Panc1 (cell line): Measurements from ENCODE around the gene FAM240B. TPM values are rescaled to one million over a fixed set of nuclear protein-coding genes. Genes with fewer than 3 reads are reported as not detected.

Experiments
- ATAC-seq: fragments of 200-7000 bp; cut with Tn5 transposase; 2 replicates; pipeline ENCODE4 v1.9.1; 2020; ENCODE audit warnings: mild to moderate bottlenecking, moderate library complexity
- BruUV-seq: library from RNA; stranded (reverse); fragments of 400-500 nt; replicated peaks from 2 replicates; lab custom pipeline; 2021; lab: Mats Ljungman, UMichigan
- CTCF ChIA-PET: fragments of 300-600 bp; sonication (Branson Sonifier 250); formaldehyde crosslinking; loops from one replicate; lab custom pipeline; 2022; ENCODE audit warnings: antibody characterized with exemption; lab: Charles Lee
- POLR2A ChIA-PET: fragments of 300-600 bp; sonication (Branson Sonifier 250); formaldehyde crosslinking; loops from one replicate; lab custom pipeline; 2022; ENCODE audit warnings: antibody characterized with exemption; lab: Charles Lee
- DNase-seq: peaks from one replicate; pipeline ENCODE4 v3.0.0-alpha.2; 2010; ENCODE audit warnings: low read depth, low spot score
- H3K27ac ChIP-seq: 2 replicates; pipeline ENCODE4 v1.5.1; 2011; ENCODE audit warnings: mild to moderate bottlenecking, low read length, inconsistent platforms
- H3K27me3 ChIP-seq: fragments of 200-500 bp; sonication (Bioruptor generic); 2 replicates; pipeline ENCODE4 v1.6.0; 2014; ENCODE audit warnings: low read length, inconsistent platforms; ENCODE audit not compliant: control insufficient read depth, insufficient read depth
- H3K36me3 ChIP-seq: fragments of 200-500 bp; sonication (Bioruptor generic); 2 replicates; pipeline ENCODE4 v1.5.1; 2014; ENCODE audit warnings: inconsistent platforms, mild to moderate bottlenecking, low read length, moderate library complexity; ENCODE audit not compliant: control insufficient read depth, insufficient read depth
- H3K4me1 ChIP-seq: 2 replicates; pipeline ENCODE4 v1.5.1; 2011; ENCODE audit warnings: inconsistent platforms, mild to moderate bottlenecking, low read length, moderate library complexity; ENCODE audit not compliant: control insufficient read depth, insufficient read depth
- H3K4me3 ChIP-seq, 2 experiments: 2 replicates each; pipeline ENCODE4 v1.5.1; 2011 to 2012; ENCODE audit warnings: low read depth in 2 of 2, low read length in 2 of 2, mild to moderate bottlenecking in 2 of 2, inconsistent platforms in 1 of 2, moderate library complexity in 1 of 2
- H3K9me3 ChIP-seq: fragments of 200-500 bp; sonication (Bioruptor generic); 2 replicates; pipeline ENCODE4 v1.5.1; 2014; ENCODE audit warnings: low read depth, mild to moderate bottlenecking, inconsistent platforms, low read length, moderate library complexity; ENCODE audit not compliant: control insufficient read depth, insufficient read depth
- CTCF ChIP-seq: fragments of 450-650 bp; IDR thresholded peaks from 2 replicates; pipeline ENCODE4 v1.5.1; 2017; ENCODE audit warnings: mild to moderate bottlenecking
- POLR2AphosphoS5 ChIP-seq: IDR thresholded peaks from 2 replicates; pipeline ENCODE4 v1.6.1; 2012; ENCODE audit warnings: mild to moderate bottlenecking, low read depth, low read length, moderate library complexity
- REST ChIP-seq, 2 experiments: IDR thresholded peaks; 2 replicates each; pipeline ENCODE4 v1.6.1; 2011 to 2012; ENCODE audit warnings: low read depth in 2 of 2, control low read depth in 1 of 2, low read length in 1 of 2, mild to moderate bottlenecking in 1 of 2, moderate library complexity in 1 of 2; ENCODE audit not compliant: insufficient read depth in 1 of 2
- SIN3A ChIP-seq: IDR thresholded peaks from 2 replicates; pipeline ENCODE4 v1.6.1; 2012; ENCODE audit warnings: low read depth, mild to moderate bottlenecking, low read length, moderate library complexity, borderline replicate concordance; ENCODE audit not compliant: insufficient read depth
- TCF7L2 ChIP-seq: IDR thresholded peaks from 2 replicates; pipeline ENCODE4 v1.6.1; 2011; ENCODE audit warnings: mild to moderate bottlenecking, low read depth, low read length, inconsistent platforms
- in situ Hi-C: cut with HindIII; loops from 2 replicates; pipeline ENCODE4 v1.10.0; 2016; ENCODE audit warnings: low sequenced_read_pairs, low pct_unique_long_range_greater_than_20kb
- intact Hi-C: fragments of 100-400 bp; cut with micrococcal nuclease; formaldehyde crosslinking; loops from one replicate; pipeline ENCODE4 v1.10.0; 2022; ENCODE audit not compliant: unreplicated experiment
- total RNA-seq: library from RNA; stranded (reverse); gene quantifications from one replicate; pipeline ENCODE4 v1.2.1, GENCODE V29; 2021; ENCODE audit not compliant: unreplicated experiment

The FAM240B gene
- total RNA-seq, 1 experiment from 2014 or later, result not detected

- no TSS peak for BruUV-seq
- DNase-seq (no peak), ATAC-seq (no peak)
- CTCF ChIA-PET, result no interaction called here
- in situ Hi-C loops (no loop called here), intact Hi-C loops (loop anchor here (10.0 kb wide), 1 partner anchor 55 kb away; no protein-coding TSS in a partner anchor)
- Histone ChIP-seq H3K4me3 (no peak overlapping the region), H3K36me3 (no peaks in the 10 kb centered on the region), H3K27me3 (no peaks in the 10 kb centered on the region), H3K4me1 (no peaks in the 10 kb centered on the region), H3K27ac (no peak overlapping the region), H3K9me3 (no peaks in the 10 kb centered on the region)
- TF ChIP-seq POLR2AphosphoS5 (no peak), CTCF (no peak)
- POLR2A ChIA-PET, result no interaction called here
These were observed 70.1 kb downstream of the FAM240B start for GRCh38 chr9:38649731-38650363.

- intact Hi-C loops, result loop anchor here (10.0 kb wide), 1 partner anchor 60 kb away; no protein-coding TSS in a partner anchor
- in situ Hi-C loops, result no loop called here
- ChIA-PET CTCF (no interaction called here), POLR2A (no interaction called here)
- no peak for DNase-seq
- Histone ChIP-seq H3K4me1 (no peaks in the 10 kb centered on the region; the same call in 1 of the 2 replicates), H3K36me3 (no peaks in the 10 kb centered on the region), H3K27ac (no peak overlapping the region), H3K4me3 (no peak overlapping the region), H3K27me3 (no peaks in the 10 kb centered on the region), H3K9me3 (no peaks in the 10 kb centered on the region)
- BruUV-seq, result no TSS peak
- no peak for TF ChIP-seq REST (IDR thresholded peaks at IDR 0.05; ENCODE audit: insufficient read depth in 1 of 2, low read depth in 2 of 2, low read length in 1 of 2)
- no peak for TF ChIP-seq SIN3A
- no peak for TF ChIP-seq CTCF
- no peak for TF ChIP-seq TCF7L2
- no peak for TF ChIP-seq POLR2AphosphoS5
- ATAC-seq, result no peak
These were observed 75.3 kb downstream of the FAM240B start for GRCh38 chr9:38644601-38645000.

Other genes with a start within 250 kb of the FAM240B start
- 9.6 TPM for gene ANKRD18A, start 99.5 kb downstream of the FAM240B start, total RNA-seq